Measurements from ENCODE around the gene YEATS4.

The YEATS4 gene

GRCh38 chr12:69440016-69440415, 80.5 kb downstream of the YEATS4 start:
- no peak for DNase-seq
